Activated naive CD4-positive, alpha-beta T cell treated with anti-CD3 and anti-CD28 coated beads, Interleukin-2, amount 10 ng/mL, durations not matched to agents 7 days and 5 days (primary cell): ENCODE results near the gene SCARB1.
A peak's percentile ranks its signal among the peaks of the same experiment; 100 is the strongest.

Source experiments
- CTCF ChIA-PET: fragments of 350-600 bp; sonication (Branson Sonifier 250); formaldehyde crosslinking; loops from one replicate; lab custom pipeline; 2021; ENCODE audit warnings: antibody characterized with exemption; lab: Charles Lee
- DNase-seq: peaks from one replicate; pipeline ENCODE4 v3.0.0-alpha.2; 2020
- H3K27ac Mint-ChIP-seq: one replicate; pipeline ENCODE4 v1.8.0; 2021; ENCODE audit warnings: mild to moderate bottlenecking, moderate library complexity, mixed read lengths
- H3K27me3 Mint-ChIP-seq: one replicate; pipeline ENCODE4 v1.8.0; 2021; ENCODE audit warnings: mild to moderate bottlenecking, mixed read lengths
- H3K36me3 Mint-ChIP-seq: one replicate; pipeline ENCODE4 v1.8.0; 2021; ENCODE audit warnings: mixed read lengths
- H3K4me1 Mint-ChIP-seq: one replicate; pipeline ENCODE4 v1.8.0; 2021; ENCODE audit warnings: mixed read lengths
- H3K4me3 Mint-ChIP-seq: one replicate; pipeline ENCODE4 v1.8.0; 2021; ENCODE audit warnings: mild to moderate bottlenecking, moderate library complexity, mixed read lengths
- H3K9me3 Mint-ChIP-seq: one replicate; pipeline ENCODE4 v1.8.0; 2021; ENCODE audit warnings: mixed read lengths

The SCARB1 gene

GRCh38 chr12:124754949-124755800 is 108.5 kb downstream of the SCARB1 start:
- no peaks in the 10 kb centered on the region for H3K36me3 Mint-ChIP-seq
- H3K4me3 Mint-ChIP-seq, result no peak overlapping the region
- peaks cover 15% of the 10 kb centered on the region for H3K9me3 Mint-ChIP-seq
- H3K27ac Mint-ChIP-seq, result peak overlapping the region; percentile 6
- peaks cover 9% of the 10 kb centered on the region for H3K4me1 Mint-ChIP-seq
- no peak for DNase-seq
- CTCF ChIA-PET, result interaction anchor here (0.7 to 0.9 kb wide), 2 partner anchors 10 to 11 kb away, joined by 3 to 5 read pairs; no protein-coding TSS in a partner anchor
- peaks cover 63% of the 10 kb centered on the region for H3K27me3 Mint-ChIP-seq

- H3K27me3 Mint-ChIP-seq, result peaks cover 62% of the 10 kb centered on the region
- no peak overlapping the region for H3K4me3 Mint-ChIP-seq
- no peak overlapping the region for H3K27ac Mint-ChIP-seq
- no peak for DNase-seq
- no peaks in the 10 kb centered on the region for H3K36me3 Mint-ChIP-seq
- H3K9me3 Mint-ChIP-seq, result peaks cover 15% of the 10 kb centered on the region
- CTCF ChIA-PET, result interaction anchor here (0.7 kb wide), 1 partner anchor 12 kb away, joined by 3 read pairs; no protein-coding TSS in a partner anchor
- H3K4me1 Mint-ChIP-seq, result peaks cover 9% of the 10 kb centered on the region
These were observed 109.2 kb downstream of the SCARB1 start for GRCh38 chr12:124754491-124754890.

GRCh38 chr12:124753993-124754392 is 109.7 kb downstream of the SCARB1 start:
- CTCF ChIA-PET, result no interaction called here
- no peak overlapping the region for H3K27ac Mint-ChIP-seq
- peaks cover 9% of the 10 kb centered on the region for H3K4me1 Mint-ChIP-seq
- H3K4me3 Mint-ChIP-seq, result no peak overlapping the region
- no peaks in the 10 kb centered on the region for H3K36me3 Mint-ChIP-seq
- H3K27me3 Mint-ChIP-seq, result peaks cover 59% of the 10 kb centered on the region
- H3K9me3 Mint-ChIP-seq, result peaks cover 15% of the 10 kb centered on the region
- no peak for DNase-seq

- CTCF ChIA-PET, result no interaction called here
- Mint-ChIP-seq H3K9me3 (peaks cover 15% of the 10 kb centered on the region), H3K4me1 (peaks cover 9% of the 10 kb centered on the region), H3K27ac (no peak overlapping the region), H3K36me3 (no peaks in the 10 kb centered on the region), H3K27me3 (peaks cover 65% of the 10 kb centered on the region), H3K4me3 (no peak overlapping the region)
- DNase-seq, result no peak
These were observed 110.5 kb downstream of the SCARB1 start for GRCh38 chr12:124753228-124753591.

- H3K9me3 Mint-ChIP-seq, result peaks cover 14% of the 10 kb centered on the region
- no peaks in the 10 kb centered on the region for H3K36me3 Mint-ChIP-seq
- CTCF ChIA-PET, result no interaction called here
- no peak overlapping the region for H3K4me3 Mint-ChIP-seq
- no peak for DNase-seq
- peaks cover 71% of the 10 kb centered on the region for H3K27me3 Mint-ChIP-seq
- H3K27ac Mint-ChIP-seq, result no peak overlapping the region
- peaks cover 9% of the 10 kb centered on the region for H3K4me1 Mint-ChIP-seq
These were observed 111.0 kb downstream of the SCARB1 start for GRCh38 chr12:124752437-124753227.

- Mint-ChIP-seq H3K4me1 (peaks cover 9% of the 10 kb centered on the region), H3K36me3 (no peaks in the 10 kb centered on the region), H3K27ac (no peak overlapping the region), H3K27me3 (peaks cover 79% of the 10 kb centered on the region), H3K4me3 (no peak overlapping the region), H3K9me3 (peaks cover 10% of the 10 kb centered on the region)
- DNase-seq, result no peak
- CTCF ChIA-PET, result interaction anchor here (1.2 kb wide), 1 partner anchor 14 kb away, joined by 8 read pairs; no protein-coding TSS in a partner anchor
These were observed 111.9 kb downstream of the SCARB1 start for GRCh38 chr12:124751654-124752355.

GRCh38 chr12:124750787-124751471 is 112.7 kb downstream of the SCARB1 start:
- peaks cover 88% of the 10 kb centered on the region for H3K27me3 Mint-ChIP-seq
- no peak overlapping the region for H3K27ac Mint-ChIP-seq
- peaks cover 15% of the 10 kb centered on the region for H3K4me1 Mint-ChIP-seq
- no peaks in the 10 kb centered on the region for H3K36me3 Mint-ChIP-seq
- no peak overlapping the region for H3K4me3 Mint-ChIP-seq
- CTCF ChIA-PET, result interaction anchor here (1.2 kb wide), 1 partner anchor 15 kb away, joined by 8 read pairs; no protein-coding TSS in a partner anchor
- DNase-seq, result no peak
- H3K9me3 Mint-ChIP-seq, result peaks cover 10% of the 10 kb centered on the region

GRCh38 chr12:124750149-124750656 is 113.5 kb downstream of the SCARB1 start:
- no peak overlapping the region for H3K4me3 Mint-ChIP-seq
- no peak for DNase-seq
- CTCF ChIA-PET, result no interaction called here
- H3K9me3 Mint-ChIP-seq, result peaks cover 10% of the 10 kb centered on the region
- H3K36me3 Mint-ChIP-seq, result no peaks in the 10 kb centered on the region
- H3K4me1 Mint-ChIP-seq, result peaks cover 14% of the 10 kb centered on the region
- H3K27me3 Mint-ChIP-seq, result peaks cover 87% of the 10 kb centered on the region
- no peak overlapping the region for H3K27ac Mint-ChIP-seq

- CTCF ChIA-PET, result no interaction called here
- H3K4me1 Mint-ChIP-seq, result peaks cover 10% of the 10 kb centered on the region
- H3K36me3 Mint-ChIP-seq, result no peaks in the 10 kb centered on the region
- DNase-seq, result no peak
- H3K27me3 Mint-ChIP-seq, result peaks cover 87% of the 10 kb centered on the region
- H3K9me3 Mint-ChIP-seq, result peaks cover 10% of the 10 kb centered on the region
- no peak overlapping the region for H3K27ac Mint-ChIP-seq
- no peak overlapping the region for H3K4me3 Mint-ChIP-seq
These were observed 113.9 kb downstream of the SCARB1 start for GRCh38 chr12:124749725-124750124.

- H3K4me3 Mint-ChIP-seq, result no peak overlapping the region
- peaks cover 82% of the 10 kb centered on the region for H3K27me3 Mint-ChIP-seq
- H3K4me1 Mint-ChIP-seq, result peaks cover 10% of the 10 kb centered on the region
- no peak for DNase-seq
- peaks cover under 1% of the 10 kb centered on the region for H3K9me3 Mint-ChIP-seq
- CTCF ChIA-PET, result no interaction called here
- no peaks in the 10 kb centered on the region for H3K36me3 Mint-ChIP-seq
- no peak overlapping the region for H3K27ac Mint-ChIP-seq
These were observed 116.1 kb downstream of the SCARB1 start for GRCh38 chr12:124747426-124748161.

- CTCF ChIA-PET, result no interaction called here
- Mint-ChIP-seq H3K9me3 (no peaks in the 10 kb centered on the region), H3K27ac (no peak overlapping the region), H3K4me1 (peaks cover 10% of the 10 kb centered on the region), H3K4me3 (no peak overlapping the region), H3K27me3 (peaks cover 83% of the 10 kb centered on the region), H3K36me3 (no peaks in the 10 kb centered on the region)
- DNase-seq, result no peak
These were observed 116.8 kb downstream of the SCARB1 start for GRCh38 chr12:124746649-124747425.

- peaks cover 13% of the 10 kb centered on the region for H3K4me1 Mint-ChIP-seq
- no peak overlapping the region for H3K4me3 Mint-ChIP-seq
- no peaks in the 10 kb centered on the region for H3K9me3 Mint-ChIP-seq
- no peaks in the 10 kb centered on the region for H3K36me3 Mint-ChIP-seq
- H3K27ac Mint-ChIP-seq, result no peak overlapping the region
- peaks cover 80% of the 10 kb centered on the region for H3K27me3 Mint-ChIP-seq
- CTCF ChIA-PET, result no interaction called here
- DNase-seq, result peak; percentile 30
These were observed 117.6 kb downstream of the SCARB1 start for GRCh38 chr12:124745891-124746570.
